ENCODE data around the gene DCDC2B. TPM values are rescaled to one million over a fixed set of nuclear protein-coding genes. Genes with fewer than 3 reads are reported as not detected.

The DCDC2B gene
- total RNA-seq, 1 experiment from 2014 or later, result not detected

- peak overlapping the region; percentile 84 for H3K4me3 Mint-ChIP-seq
- DNase-seq (ENCODE audit: low spot score), result peak; percentile 23
- CTCF ChIA-PET, result interaction anchor here (0.8 to 3.3 kb wide), 6 partner anchors 22 to 108 kb away, joined by 3 to 14 read pairs (median 4); no protein-coding TSS in a partner anchor
- H3K36me3 Mint-ChIP-seq, result no peaks in the 10 kb centered on the region
- ATAC-seq, result no peak
- TF ChIP-seq HMGXB4 (CRISPR knock-in tag; IDR thresholded peaks at IDR 0.05) (no peak), CTCF (IDR thresholded peaks at IDR 0.05) (no peak), PRRX2 (CRISPR knock-in tag; IDR thresholded peaks at IDR 0.05) (no peak), ZNF416 (CRISPR knock-in tag; IDR thresholded peaks at IDR 0.05) (no peak), KAT7 (CRISPR knock-in tag; IDR thresholded peaks at IDR 0.05; ENCODE audit: borderline replicate concordance) (no peak), ZNF121 (CRISPR knock-in tag; IDR thresholded peaks at IDR 0.05) (no peak), RELA (CRISPR knock-in tag; IDR thresholded peaks at IDR 0.05; ENCODE audit: borderline replicate concordance) (no peak), HMGA2 (CRISPR knock-in tag; IDR thresholded peaks at IDR 0.05) (no peak), ETV6 (CRISPR knock-in tag; IDR thresholded peaks at IDR 0.05) (no peak), E2F1 (CRISPR knock-in tag; IDR thresholded peaks at IDR 0.05) (no peak), TP53 (CRISPR knock-in tag; IDR thresholded peaks at IDR 0.05) (no peak), SMAD3 (CRISPR knock-in tag; IDR thresholded peaks at IDR 0.05; ENCODE audit: borderline replicate concordance) (no peak), ZBTB43 (CRISPR knock-in tag; IDR thresholded peaks at IDR 0.05) (no peak), ZNF512 (CRISPR knock-in tag; IDR thresholded peaks at IDR 0.05; ENCODE audit: borderline replicate concordance) (no peak), ZNF317 (CRISPR knock-in tag; IDR thresholded peaks at IDR 0.05; ENCODE audit: borderline replicate concordance, low read depth) (no peak), CREB1 (CRISPR knock-in tag; IDR thresholded peaks at IDR 0.05) (no peak), NR1H2 (CRISPR knock-in tag; IDR thresholded peaks at IDR 0.05) (no peak)
- H3K27me3 Mint-ChIP-seq (ENCODE audit: low read depth), result peaks cover 3% of the 10 kb centered on the region; the same call in 1 of the 2 replicates
- H3K9me3 Mint-ChIP-seq, result no peaks in the 10 kb centered on the region
- H3K4me1 Mint-ChIP-seq, result peaks cover 23% of the 10 kb centered on the region
- POLR2A ChIA-PET, result interaction anchor here (0.6 kb wide), 1 partner anchor 142 kb away, joined by 3 read pairs; no protein-coding TSS in a partner anchor
- peak overlapping the region; percentile 66; the same call in 1 of the 2 replicates for H3K27ac Mint-ChIP-seq
These were observed 33.5 kb downstream of the DCDC2B start for GRCh38 chr1:32242341-32242851.

GRCh38 chr1:32246888-32247273, 38.0 kb downstream of the DCDC2B start, which contains the start of gene FAM167B:
TSS of gene FAM167B (plus strand) at chr1:32247222. CDS start at chr1:32247422, 200 bp downstream.
- CTCF ChIA-PET, result interaction anchor here (2.5 to 6.1 kb wide), 3 partner anchors 12 to 70 kb away, joined by 11 to 69 read pairs (median 22); no protein-coding TSS in a partner anchor
- Mint-ChIP-seq H3K27me3 (ENCODE audit: low read depth) (peaks cover 4% of the 10 kb centered on the region), H3K36me3 (no peaks in the 10 kb centered on the region), H3K27ac (peak within 1 kb of the TSS; percentile 48), H3K9me3 (no peaks in the 10 kb centered on the region), H3K4me1 (peaks cover 42% of the 10 kb centered on the region), H3K4me3 (0 out of 2 replicates have a peak within 1 kb of the TSS, but pooled peaks have one; percentile 26)
- no peak for DNase-seq (ENCODE audit: low spot score)
- POLR2A ChIA-PET, result interaction anchor here (0.6 kb wide), 1 partner anchor 24 kb away, joined by 5 read pairs; no protein-coding TSS in a partner anchor
- no peak for ATAC-seq
- no peak for TF ChIP-seq SMAD4 (CRISPR knock-in tag; IDR thresholded peaks at IDR 0.05)
- TF ChIP-seq E2F1 (CRISPR knock-in tag; IDR thresholded peaks at IDR 0.05), result no peak
